CD4-positive, alpha-beta T cell treated with Interleukin-17A for 1 hour (primary cell): ENCODE measurements around the gene BBX.
A peak's percentile ranks its signal among the peaks of the same experiment; 100 is the strongest.
"Not testable (repeated sequence)": the region's sequence is repeated elsewhere in the genome, so short reads cannot be mapped to it uniquely, and the experiment has no call there.

Source experiments
- DNase-seq: peaks from one replicate; pipeline ENCODE4 v3.0.0-alpha.2; 2020

Gene BBX

DNA sequence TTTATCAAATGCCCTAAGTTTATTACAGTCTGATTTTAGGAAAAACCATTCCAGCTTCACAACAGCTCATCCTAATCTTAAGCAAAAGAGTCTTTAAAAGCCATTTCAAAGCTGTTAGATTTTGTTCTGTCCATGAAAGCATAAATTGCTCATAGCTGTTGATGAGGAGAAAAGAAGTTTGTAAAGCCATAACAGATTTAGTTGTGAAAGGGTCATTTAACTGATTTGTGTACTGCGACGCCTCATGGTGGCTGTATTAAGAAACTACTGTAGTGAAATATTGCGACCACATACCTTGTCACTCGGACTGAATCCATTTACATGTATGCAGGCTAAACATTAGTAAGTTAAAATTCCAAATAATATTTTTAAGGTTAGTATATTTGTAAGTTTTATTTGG, 20.9 kb downstream of the BBX start:
- peak; percentile 16 for DNase-seq

- DNase-seq = no peak
These were observed 22.9 kb downstream of the BBX start for GRCh38 chr3:107545680-107546120.

GRCh38 chr3:107548601-107549000, 25.8 kb downstream of the BBX start:
- DNase-seq = no peak

- no peak for DNase-seq
These were observed 32.6 kb downstream of the BBX start for GRCh38 chr3:107555359-107555758.

DNA sequence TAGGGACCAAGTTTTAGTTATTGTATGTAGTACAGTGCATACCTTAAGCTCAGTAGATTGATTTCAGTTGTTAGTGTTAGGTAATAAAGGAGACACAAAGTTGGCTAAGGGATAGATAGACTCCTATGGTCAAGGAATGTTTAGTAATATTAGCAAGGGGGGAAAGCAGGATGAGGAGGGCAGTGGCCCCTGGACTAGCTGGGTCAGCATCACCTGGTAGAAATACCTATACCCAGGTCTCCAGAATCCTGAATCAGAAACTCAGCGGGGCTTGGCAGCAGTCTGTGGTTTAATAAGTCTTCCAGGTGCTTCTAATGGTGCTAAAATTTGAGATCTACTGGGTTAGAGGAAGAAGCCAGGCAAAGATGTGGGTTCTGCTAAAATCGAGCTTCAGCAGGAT, 35.0 kb downstream of the BBX start:
- DNase-seq = no peak

- DNase-seq = no peak
These were observed 37.4 kb downstream of the BBX start for GRCh38 chr3:107560166-107560565.

DNA sequence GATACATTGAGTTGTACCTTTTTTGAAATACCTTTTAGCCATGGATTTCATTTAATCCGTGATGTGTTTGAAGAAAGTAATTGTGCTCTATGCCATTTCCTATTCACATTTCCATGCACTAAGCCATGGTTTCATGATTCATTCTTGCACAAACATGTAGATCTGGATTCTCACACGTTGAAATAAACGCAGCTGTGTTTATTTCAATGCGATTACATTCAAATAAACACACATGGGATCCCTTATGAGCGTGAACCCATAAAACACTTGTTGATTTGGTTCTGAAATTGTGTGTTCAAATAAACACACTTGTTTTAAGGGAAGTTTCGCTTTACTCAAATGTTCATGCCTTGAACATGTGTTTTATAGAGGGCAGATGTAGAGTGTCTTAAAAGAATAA, 39.2 kb downstream of the BBX start:
- no peak for DNase-seq

- no peak for DNase-seq
These were observed 40.3 kb downstream of the BBX start for GRCh38 chr3:107562969-107563529.

DNA sequence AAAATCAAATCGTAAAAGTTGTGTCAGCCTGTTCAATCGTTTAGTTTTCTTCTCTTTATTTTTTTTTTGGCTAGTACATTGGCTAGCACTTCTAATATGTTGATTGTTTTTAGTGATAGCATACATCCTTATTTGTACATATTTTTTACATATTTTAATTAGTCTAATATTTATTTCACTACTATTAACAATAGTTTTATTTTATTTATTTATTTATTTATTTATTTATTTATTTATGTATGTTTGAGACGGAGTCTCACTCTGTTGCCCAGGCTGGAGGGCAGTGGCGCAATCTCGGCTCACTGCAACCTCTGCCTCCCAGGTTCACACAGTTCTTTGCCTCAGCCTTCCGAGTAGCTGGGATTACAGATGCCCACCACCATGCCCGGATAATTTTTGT, 42.5 kb downstream of the BBX start:
- DNase-seq = not testable (repeated sequence)

GRCh38 chr3:107571089-107571488, 48.3 kb downstream of the BBX start:
- DNase-seq = not testable (repeated sequence)

DNA sequence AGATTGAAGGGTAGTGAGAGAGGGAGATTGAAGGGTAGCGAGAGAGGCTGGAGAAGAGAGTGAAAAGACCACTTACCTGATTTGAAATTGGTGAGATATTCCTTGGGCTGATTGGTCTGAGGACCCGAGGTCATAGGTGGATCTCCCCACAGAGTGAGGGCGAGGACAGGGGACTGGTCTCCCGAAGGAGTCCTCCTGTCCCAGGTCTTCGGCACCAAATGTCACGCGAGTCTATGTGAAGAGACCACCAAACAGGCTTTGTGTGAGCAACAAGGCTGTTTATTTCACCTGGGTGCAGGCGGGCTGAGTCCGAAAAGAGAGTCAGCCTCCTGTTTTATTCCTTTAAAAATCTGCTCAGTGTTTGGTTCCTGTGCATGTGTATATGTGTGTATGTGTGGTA, 48.7 kb downstream of the BBX start:
- DNase-seq = not testable (repeated sequence)

DNA sequence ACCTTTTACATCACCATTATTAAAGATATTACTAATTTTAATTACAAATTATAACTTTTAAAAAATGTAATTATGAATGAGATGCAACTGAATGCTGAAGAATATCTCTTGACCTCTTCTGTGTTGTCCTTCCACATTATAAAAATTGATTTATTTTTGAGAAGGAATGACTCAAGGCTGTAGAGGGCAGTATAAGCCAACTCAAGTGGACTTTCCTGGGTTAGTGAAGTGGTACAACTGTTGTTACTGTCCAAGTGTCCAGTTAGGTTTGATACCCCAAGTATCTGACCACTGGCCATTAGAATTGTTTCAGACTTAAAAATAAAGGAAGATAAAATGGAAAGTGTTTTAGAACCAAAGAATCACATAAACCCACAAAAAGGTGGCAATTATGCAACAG, 51.9 kb downstream of the BBX start:
- DNase-seq = peak; percentile 36

DNA sequence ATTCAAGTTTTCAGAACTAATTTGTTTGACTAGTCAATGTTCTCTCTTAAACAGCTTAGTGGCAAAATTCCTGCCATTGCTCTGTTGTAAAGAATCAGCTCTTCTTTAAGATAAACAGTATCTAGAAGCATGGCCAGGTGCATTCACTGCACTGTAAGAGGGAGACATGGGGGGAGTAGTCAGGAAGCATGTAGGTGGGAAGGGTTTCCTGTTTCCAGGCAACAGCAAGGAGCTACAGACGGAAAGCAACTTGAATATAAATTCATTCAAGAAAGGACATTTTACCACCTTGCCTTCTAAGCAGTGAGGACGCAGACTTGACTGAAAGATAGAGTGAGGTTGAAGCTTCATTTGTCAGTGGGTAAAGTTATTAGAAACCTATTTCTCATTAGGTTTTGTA, 55.3 kb downstream of the BBX start:
- DNase-seq = no peak

GRCh38 chr3:107578523-107578922, 55.8 kb downstream of the BBX start:
- DNase-seq = no peak

DNA sequence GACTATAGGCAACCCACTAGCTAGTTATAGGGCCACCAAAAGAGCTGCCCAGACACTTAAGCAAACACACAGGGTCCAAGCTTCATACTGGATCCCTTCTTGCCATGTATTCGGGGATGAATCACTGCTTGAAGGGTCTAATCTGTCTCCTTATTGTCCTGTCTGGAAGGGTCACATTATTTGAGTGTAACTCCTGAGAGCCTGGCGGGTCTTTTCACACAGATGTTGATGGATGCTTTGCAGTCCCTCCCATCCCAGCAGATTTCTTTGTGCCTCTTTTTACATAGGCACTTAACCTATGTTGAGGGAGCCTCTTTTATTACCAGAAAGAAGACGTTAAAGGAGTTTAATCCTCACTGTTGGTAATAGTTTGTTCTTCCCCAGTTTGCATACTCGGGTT, 56.6 kb downstream of the BBX start:
- no peak for DNase-seq

DNA sequence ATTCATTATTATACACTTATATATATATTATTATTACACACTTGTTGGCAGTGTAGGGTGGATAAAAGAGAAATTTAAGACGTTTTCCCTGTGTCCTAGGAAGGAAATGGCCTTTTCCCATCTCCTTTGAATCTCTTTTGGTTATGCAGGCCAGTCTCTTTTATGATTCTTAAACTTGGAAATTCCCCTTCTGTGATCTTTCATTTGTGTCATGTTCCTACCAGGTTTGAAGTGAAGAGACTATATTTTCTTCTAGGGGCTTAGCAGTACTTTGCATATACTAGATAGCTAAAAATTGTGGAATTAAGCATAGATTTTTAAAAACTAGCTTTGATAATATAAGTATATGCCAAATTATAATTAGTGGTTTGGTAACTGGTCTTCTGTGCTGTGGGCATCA, 58.5 kb downstream of the BBX start:
- DNase-seq = no peak

- no peak for DNase-seq
These were observed 65.5 kb downstream of the BBX start for GRCh38 chr3:107588217-107588616.

GRCh38 chr3:107589454-107589853, 66.7 kb downstream of the BBX start:
- no peak for DNase-seq

- no peak for DNase-seq
These were observed 68.0 kb downstream of the BBX start for GRCh38 chr3:107590786-107591185.

GRCh38 chr3:107592073-107592472, 69.3 kb downstream of the BBX start:
- DNase-seq = no peak

DNA sequence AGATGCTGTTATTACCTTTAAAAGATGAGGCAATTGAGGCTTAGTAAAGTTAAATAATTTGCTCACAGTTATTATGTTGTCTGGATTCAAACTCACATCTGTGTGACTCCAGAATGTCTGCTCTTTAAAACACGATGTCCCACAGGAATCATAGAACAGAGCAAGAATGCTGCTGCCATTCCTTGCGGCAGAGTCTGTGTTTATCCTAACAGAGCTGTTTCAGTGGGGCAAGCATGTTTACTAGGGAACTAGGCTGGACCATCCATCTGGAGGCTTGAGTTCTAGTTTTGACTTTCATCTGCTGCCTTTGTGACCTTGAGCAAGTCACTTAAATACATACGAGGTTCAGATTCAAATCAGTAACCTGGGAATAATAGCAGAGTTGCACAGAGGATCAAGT, 72.1 kb downstream of the BBX start:
- no peak for DNase-seq

DNA sequence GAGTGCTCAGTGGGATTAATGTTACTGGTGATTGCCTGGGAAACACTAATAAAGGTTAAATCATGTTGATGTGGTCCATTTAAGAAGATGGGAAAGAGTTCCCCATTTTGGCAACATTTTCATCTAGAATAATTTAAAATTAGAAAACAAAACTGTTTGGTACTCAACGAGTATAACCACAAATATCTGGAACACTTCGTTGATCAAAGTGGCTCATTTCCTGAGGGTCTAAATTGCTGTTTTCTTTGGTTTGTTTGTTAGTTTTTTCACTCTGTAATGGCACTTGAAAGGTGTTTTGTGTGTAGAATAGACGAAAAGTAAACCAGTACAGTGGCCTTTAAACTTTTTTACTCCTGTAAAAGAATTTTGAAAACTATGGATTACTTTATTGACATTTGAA, 73.9 kb downstream of the BBX start:
- DNase-seq = no peak

DNA sequence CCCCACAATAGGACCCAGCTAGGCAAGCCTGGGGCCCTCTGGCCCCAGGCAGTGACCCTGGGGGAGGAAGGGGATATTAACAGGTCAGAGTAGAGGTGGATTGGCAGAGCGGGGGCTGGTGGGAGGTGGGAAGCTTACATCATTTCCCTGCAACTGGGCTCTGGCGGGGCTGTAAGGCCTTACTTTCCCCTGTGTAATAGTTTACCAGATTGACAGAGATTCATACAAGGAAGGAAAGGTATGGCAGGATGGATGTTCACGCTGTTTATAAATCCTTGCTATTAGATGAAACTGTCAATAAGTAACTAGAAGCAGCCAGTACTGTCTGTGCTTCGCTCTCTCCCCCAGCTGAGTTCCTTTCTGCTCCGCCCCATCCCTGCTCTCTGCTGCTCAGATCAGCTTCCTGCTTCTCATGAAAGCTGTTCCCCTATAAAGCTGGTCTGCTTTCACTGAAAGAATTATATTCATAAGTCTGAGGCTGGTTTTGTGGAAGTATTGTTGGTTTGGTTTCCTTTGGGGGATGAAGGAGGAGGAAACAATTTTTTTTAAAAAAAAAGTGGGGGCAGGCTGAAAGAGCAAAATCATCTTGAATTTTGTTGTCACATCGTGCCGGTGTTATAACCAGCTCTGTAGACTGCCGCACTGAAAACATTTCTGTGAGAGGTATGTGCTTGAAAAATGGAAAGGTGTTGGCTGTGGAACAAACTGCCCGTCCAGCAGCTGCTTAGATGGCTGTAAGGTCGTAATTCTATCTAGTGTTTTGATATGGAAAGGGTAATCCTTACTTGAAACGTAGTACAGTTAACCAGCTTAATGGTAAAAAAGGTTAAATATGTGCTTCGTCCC, 76.4 kb downstream of the BBX start:
- DNase-seq = peak; percentile 60

- no peak for DNase-seq
These were observed 77.0 kb downstream of the BBX start for GRCh38 chr3:107599772-107600145.

DNA sequence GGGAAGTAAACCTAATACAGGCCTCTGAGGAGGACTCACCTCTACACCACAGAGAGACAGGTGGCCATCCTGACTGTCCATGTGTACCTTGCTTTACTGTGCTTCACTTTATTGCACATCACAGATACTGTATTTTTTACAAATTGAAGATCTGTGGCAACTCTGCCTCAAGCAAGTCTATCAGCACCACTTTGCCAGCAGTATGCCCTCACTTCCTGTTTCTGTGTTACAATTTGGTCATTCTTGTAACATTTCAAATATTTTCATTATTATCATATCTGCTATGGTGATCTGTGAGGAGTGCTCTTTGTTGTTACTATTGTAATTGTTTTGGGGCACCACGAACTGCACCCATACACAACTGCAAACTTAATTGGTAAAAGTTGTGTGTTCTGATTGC, 78.0 kb downstream of the BBX start:
- no peak for DNase-seq
